Spleen (tissue), 11 donors: ENCODE measurements around the gene NPW. TPM values are rescaled to one million over a fixed set of nuclear protein-coding genes. Genes with fewer than 3 reads are reported as not detected.
A peak's percentile ranks its signal among the peaks of the same experiment; 100 is the strongest.

Experiments
- DNase-seq: peaks from one replicate; pipeline ENCODE4 v3.0.0-alpha.2; 2020
- H3K27ac ChIP-seq, 8 donors: fragments of 200-600 bp; sonication (generic) in 7 of 8; 1 replicate in 4 of 8; 2 replicates in 4 of 8; pipeline versions ENCODE4 v1.5.0 to v1.8.0; 2016 to 2021; ENCODE audit warnings: inconsistent platforms in 4 of 8, mild to moderate bottlenecking in 4 of 8, moderate library complexity in 1 of 8
- H3K27me3 ChIP-seq, 7 donors: fragments of 200-600 bp; sonication (generic) in 6 of 7; replicated peaks in 1 of 7; 1 replicate in 4 of 7; 2 replicates in 3 of 7; pipeline versions ENCODE4 v1.5.0 to v1.8.0; 2016 to 2021; ENCODE audit warnings: inconsistent platforms in 3 of 7, mild to moderate bottlenecking in 1 of 7
- H3K36me3 ChIP-seq, 6 donors: fragments of 200-600 bp; sonication (generic) in 5 of 6; 1 replicate in 4 of 6; 2 replicates in 2 of 6; pipeline versions ENCODE4 v1.5.0 to v1.8.0; 2016 to 2021; ENCODE audit warnings: inconsistent platforms in 2 of 6
- H3K4me1 ChIP-seq, 6 donors: fragments of 200-600 bp; sonication (generic) in 5 of 6; 1 replicate in 3 of 6; 2 replicates in 3 of 6; pipeline versions ENCODE4 v1.5.0 to v1.8.0; 2016 to 2021; ENCODE audit warnings: inconsistent platforms in 3 of 6
- H3K4me3 ChIP-seq, 8 donors: fragments of 200-600 bp; sonication (generic) in 7 of 8; 1 replicate in 4 of 8; 2 replicates in 4 of 8; pipeline versions ENCODE4 v1.5.0 to v1.8.0; 2016 to 2021; ENCODE audit warnings: inconsistent platforms in 4 of 8, mild to moderate bottlenecking in 4 of 8, moderate library complexity in 2 of 8
- H3K9me3 ChIP-seq, 8 donors: fragments of 200-600 bp; sonication (generic) in 7 of 8; 1 replicate in 4 of 8; 2 replicates in 4 of 8; pipeline versions ENCODE4 v1.5.0 to v1.8.0; 2016 to 2021; ENCODE audit warnings: inconsistent platforms in 4 of 8
- POLR2A ChIP-seq, 3 donors: fragments of 450-650 bp; IDR thresholded peaks; one replicate each; pipeline ENCODE4 v1.5.1; 2017; ENCODE audit warnings: antibody characterized with exemption in 3 of 3, mild to moderate bottlenecking in 1 of 3
- POLR2AphosphoS5 ChIP-seq, 3 donors: sonication (generic); formaldehyde crosslinking; IDR thresholded peaks; one replicate each; pipeline ENCODE4 v1.5.1; 2017; ENCODE audit warnings: antibody characterized with exemption in 3 of 3
- WGBS, 5 donors: extraction: QIAGEN DNeasy Blood & Tissue Kit in 3 of 5; methylation state at CpG; one replicate each; pipeline versions ENCODE4 v1.1.5 to v1.1.7; 2013 to 2018; 5-methylcytosine and 5-hydroxymethylcytosine counted together
- intact Hi-C: fragments of 100-400 bp; cut with DNase I; formaldehyde crosslinking; loops from one replicate; pipeline ENCODE4 v1.15.0; 2023; ENCODE audit warnings: low total_unique reads
- polyA plus RNA-seq, 3 donors: library from polyadenylated mRNA; stranded (reverse); fragments of 200-250 nt; gene quantifications; one replicate each; pipeline ENCODE4 v1.2.1, GENCODE V29; 2013
- total RNA-seq, 7 donors: library from RNA; depleted of rRNA in 3 of 7; stranded (reverse); fragments of >200 nt in 3 of 7; fragmentation: NEBNext Ultra II Directional in 4 of 7; extraction: Animal tissue kit (Norgen Biotek cat#: 25700) in 4 of 7; gene quantifications; one replicate each; pipeline versions ENCODE4 v1.1.0 to v1.2.1, GENCODE V29; 2016 to 2021
- TF ChIP-seq, protein P1 (sequence below), 11 experiments: fragments of 200-600 bp in 7 of 11; fragments of 450-650 bp in 4 of 11; sonication (generic) in 4 of 11; IDR thresholded peaks in 8 of 11; conservative IDR thresholded peaks in 3 of 11; 1 replicate in 7 of 11; 2 replicates in 4 of 11; pipeline versions ENCODE4 v1.4.0 to v1.8.0; 2016 to 2021; ENCODE audit warnings: antibody characterized with exemption in 11 of 11, inconsistent platforms in 4 of 11, mild to moderate bottlenecking in 1 of 11
- donor health status: healthy with polysubstance abuse.
- donor health status: DM: no; HTN: no; CAD: no; lungs with moderate emphysema.
- donor health status: DM: no; HTN: no; CAD: no.
- donor health status: Bipolar disorder and iron deficiency.
- donor health status: healthy.
- donor health status: DM: no; HTN: no; CAD: no.
- donor health status: DM: yes; HTN: yes; CAD: no.

The NPW gene
- total and polyA plus RNA-seq, 10 donors = 0.30 to 2.5 (median 0.94) TPM; not detected in 3

DNA sequence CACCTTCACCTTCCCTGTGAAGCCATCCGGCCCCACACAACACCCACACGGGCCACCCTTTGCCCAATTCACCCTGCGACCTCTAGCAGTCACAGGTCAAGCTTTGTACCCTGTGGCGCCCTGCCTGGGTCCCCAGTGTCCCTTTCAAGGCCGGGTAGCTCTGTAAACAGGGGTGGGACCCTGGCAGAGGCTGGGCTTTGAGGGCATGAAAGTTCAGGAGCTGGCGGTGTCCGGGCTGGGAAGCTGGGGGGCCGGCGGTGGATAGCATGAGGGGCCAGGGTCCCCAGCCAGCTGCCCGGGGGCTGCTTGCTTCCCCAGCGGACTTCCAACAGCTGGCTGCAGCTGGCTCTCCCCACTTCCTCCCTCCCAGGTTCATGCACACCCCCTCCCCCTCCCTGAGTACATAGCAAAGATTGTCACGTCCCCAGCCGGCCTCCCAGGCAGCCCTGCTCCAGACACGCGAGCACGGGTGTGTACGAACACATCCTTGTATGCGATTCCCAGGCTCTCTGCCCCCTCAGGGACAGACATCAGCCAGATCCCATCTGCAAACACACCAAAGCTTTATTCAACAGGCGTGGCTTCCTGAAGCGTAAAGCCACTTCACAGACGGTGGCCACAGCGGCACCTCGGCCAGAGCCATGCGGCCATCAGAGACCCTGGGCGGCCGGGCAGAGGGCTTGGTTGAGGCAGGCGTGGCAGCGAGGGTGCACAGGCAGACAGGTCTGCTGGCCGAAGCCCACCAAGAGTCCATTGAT, 19.9 kb downstream of the NPW start:
- Histone ChIP-seq H3K9me3 (no peaks in the 10 kb centered on the region), H3K4me1 (peaks cover 46 to 100% (median 77%) of the 10 kb centered on the region in 6 donors), H3K4me3 (peak overlapping the region in 1 of 8 donors; percentile 9), H3K36me3 (peaks cover 0 to 40% (median 4%) of the 10 kb centered on the region in 6 donors), H3K27me3 (peaks cover 0 to 7% (median 0%) of the 10 kb centered on the region in 7 donors), H3K27ac (peak overlapping the region; percentile 60 to 85 (median 76))
- TF ChIP-seq, protein P1, sequence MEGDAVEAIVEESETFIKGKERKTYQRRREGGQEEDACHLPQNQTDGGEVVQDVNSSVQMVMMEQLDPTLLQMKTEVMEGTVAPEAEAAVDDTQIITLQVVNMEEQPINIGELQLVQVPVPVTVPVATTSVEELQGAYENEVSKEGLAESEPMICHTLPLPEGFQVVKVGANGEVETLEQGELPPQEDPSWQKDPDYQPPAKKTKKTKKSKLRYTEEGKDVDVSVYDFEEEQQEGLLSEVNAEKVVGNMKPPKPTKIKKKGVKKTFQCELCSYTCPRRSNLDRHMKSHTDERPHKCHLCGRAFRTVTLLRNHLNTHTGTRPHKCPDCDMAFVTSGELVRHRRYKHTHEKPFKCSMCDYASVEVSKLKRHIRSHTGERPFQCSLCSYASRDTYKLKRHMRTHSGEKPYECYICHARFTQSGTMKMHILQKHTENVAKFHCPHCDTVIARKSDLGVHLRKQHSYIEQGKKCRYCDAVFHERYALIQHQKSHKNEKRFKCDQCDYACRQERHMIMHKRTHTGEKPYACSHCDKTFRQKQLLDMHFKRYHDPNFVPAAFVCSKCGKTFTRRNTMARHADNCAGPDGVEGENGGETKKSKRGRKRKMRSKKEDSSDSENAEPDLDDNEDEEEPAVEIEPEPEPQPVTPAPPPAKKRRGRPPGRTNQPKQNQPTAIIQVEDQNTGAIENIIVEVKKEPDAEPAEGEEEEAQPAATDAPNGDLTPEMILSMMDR (IDR thresholded peaks at IDR 0.05 in 8 of 11, conservative IDR thresholded peaks at IDR 0.05 in 3 of 11) = no peak
- TF ChIP-seq POLR2AphosphoS5 (IDR thresholded peaks at IDR 0.05) = peak; percentile 72 to 83 (median 80)
- DNase-seq = no peak
- intact Hi-C loops = no loop called here
- WGBS, 5 donors = 55 to 78% (median 58%) methylated on average over 23 to 29 of the region's 29 CpGs

DNA sequence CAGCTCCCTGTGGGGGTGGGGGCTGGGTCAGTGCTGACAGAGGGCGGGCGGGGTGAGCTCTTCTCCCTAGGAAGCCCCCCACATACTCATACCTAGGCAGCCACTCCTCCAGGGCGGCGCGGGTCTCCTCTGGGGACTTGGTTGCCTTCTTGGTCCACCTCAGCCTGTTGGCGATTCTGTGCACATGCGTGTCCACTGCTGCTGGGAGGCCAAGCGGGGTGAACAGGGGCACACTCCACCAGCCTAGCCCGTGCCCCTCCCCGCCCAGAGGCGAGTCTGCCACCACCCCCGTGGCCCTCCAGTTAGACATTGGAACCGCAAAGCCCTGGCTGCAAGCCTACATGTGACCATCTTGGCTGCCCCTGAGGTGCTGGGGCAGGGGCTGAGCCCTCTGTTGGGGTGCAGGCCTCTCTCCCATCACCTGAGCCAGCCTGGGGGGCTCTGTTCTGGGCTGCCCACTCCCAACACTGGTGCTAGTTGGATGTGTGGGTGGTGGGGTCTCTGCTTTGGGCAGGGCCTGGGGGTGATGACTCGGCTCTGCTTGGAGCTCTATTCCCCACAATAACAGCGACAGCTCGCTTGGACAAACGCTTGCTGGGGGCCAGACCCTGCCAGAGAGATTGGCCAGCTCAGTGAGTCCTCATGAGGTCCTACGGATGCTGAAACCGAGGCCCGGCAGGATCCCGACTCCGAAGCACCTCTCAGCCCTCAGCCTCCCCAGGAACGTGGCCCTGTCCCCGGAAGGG, 20.6 kb downstream of the NPW start:
- TF ChIP-seq POLR2A (IDR thresholded peaks at IDR 0.05) (no peak), POLR2AphosphoS5 (IDR thresholded peaks at IDR 0.05) (no peak)
- TF ChIP-seq, protein P1 (IDR thresholded peaks at IDR 0.05 in 8 of 11, conservative IDR thresholded peaks at IDR 0.05 in 3 of 11) = no peak
- no peak for DNase-seq
- H3K36me3 ChIP-seq = peaks cover 0 to 40% (median 4%) of the 10 kb centered on the region in 6 donors
- 82 to 94% (median 85%) methylated on average over 14 to 24 of the region's 24 CpGs for WGBS, 5 donors
- H3K27me3 ChIP-seq = peaks cover 0 to 7% (median 0%) of the 10 kb centered on the region in 7 donors
- no peaks in the 10 kb centered on the region for H3K9me3 ChIP-seq
- H3K4me1 ChIP-seq = peaks cover 50 to 100% (median 79%) of the 10 kb centered on the region in 6 donors
- intact Hi-C loops = no loop called here
- H3K4me3 ChIP-seq = no peak overlapping the region
- peak overlapping the region; percentile 41 to 85 (median 76) for H3K27ac ChIP-seq

DNA sequence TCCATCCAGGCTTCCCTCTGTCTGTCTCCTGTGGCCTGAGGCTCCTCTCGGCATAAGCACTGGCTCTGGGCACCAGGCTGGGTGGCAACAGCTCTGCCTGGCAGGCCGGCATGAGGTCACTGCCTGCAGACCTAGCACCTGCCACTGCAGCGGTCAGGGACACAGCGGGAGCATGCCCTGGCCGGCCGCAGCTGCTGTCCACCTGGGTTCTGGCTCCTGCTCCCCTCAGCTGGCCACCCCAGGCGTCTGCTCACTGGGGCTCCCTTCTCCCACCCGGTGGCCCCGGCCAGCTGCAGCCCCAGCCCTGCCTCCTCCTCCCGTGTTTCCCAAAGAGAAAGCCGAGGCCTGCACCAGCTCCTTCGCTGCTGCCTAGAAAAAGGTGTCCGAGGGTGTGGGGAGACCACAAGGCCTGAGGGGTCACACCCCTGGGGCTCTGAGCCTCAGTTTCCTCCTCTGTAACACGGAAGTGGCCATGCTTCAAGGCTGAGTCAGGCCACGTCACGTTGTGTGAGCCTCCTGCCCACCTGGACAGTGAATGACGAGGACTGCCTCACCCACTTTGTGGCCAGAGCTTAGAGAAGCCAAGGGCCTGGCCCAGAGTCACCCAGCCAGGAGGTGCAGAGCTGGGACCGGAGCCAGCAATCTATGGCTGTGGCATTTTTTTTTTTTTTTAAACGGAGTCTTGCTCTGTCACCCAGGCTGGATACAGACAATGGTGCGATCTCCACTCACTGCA, 21.4 kb downstream of the NPW start:
- H3K4me3 ChIP-seq = no peak overlapping the region
- peak overlapping the region in 5 of 8 donors; percentile 75 to 85 (median 79) for H3K27ac ChIP-seq
- H3K4me1 ChIP-seq = peaks cover 49 to 100% (median 80%) of the 10 kb centered on the region in 6 donors
- no peak for TF ChIP-seq POLR2A (IDR thresholded peaks at IDR 0.05)
- TF ChIP-seq POLR2AphosphoS5 (IDR thresholded peaks at IDR 0.05) = peak; percentile 26 to 67 (median 54)
- TF ChIP-seq, protein P1 (IDR thresholded peaks at IDR 0.05 in 8 of 11, conservative IDR thresholded peaks at IDR 0.05 in 3 of 11) = no peak
- H3K9me3 ChIP-seq = no peaks in the 10 kb centered on the region
- H3K36me3 ChIP-seq = peaks cover 0 to 44% (median 4%) of the 10 kb centered on the region in 6 donors
- intact Hi-C loops = no loop called here
- WGBS, 5 donors = 78 to 85% (median 82%) methylated on average over 16 to 20 of the region's 20 CpGs
- peaks cover 0 to 1% (median 0%) of the 10 kb centered on the region in 7 donors for H3K27me3 ChIP-seq
- DNase-seq = no peak
